Erythroblast (primary cell): ENCODE data around the gene GAL3ST3.

Experiments used
- GATA1 ChIP-seq: IDR thresholded peaks from 2 replicates; pipeline ENCODE4 v1.6.1; 2011; ENCODE audit warnings: low read depth, mild to moderate bottlenecking, control low read depth, low read length, moderate library complexity
- POLR2A ChIP-seq: IDR thresholded peaks from 2 replicates; pipeline ENCODE4 v1.6.1; 2011; ENCODE audit warnings: mild to moderate bottlenecking, low read length

DNA sequence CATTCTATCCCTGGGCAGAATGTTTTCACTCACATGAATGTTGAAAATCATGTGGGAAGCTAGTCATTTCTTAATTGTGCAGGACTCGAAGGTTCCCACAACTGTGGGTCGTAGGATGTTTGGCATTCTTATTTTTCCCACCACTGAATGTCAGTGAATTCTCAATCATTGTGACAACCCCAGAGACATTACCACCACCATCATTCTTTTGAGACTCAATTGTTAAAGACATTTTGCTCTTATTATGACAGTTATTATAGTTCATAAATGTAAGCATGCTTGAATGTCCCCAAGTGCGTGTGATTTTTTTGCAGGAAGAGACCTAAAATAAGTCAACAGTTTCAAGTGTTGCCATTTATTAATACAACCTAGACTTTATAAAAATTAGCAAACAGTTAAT lies 40.1 kb upstream of the GAL3ST3 start:
- no peak for TF ChIP-seq POLR2A
- TF ChIP-seq GATA1, result no peak
